ENCODE results near the gene REG3G. TPM values are rescaled to one million over a fixed set of nuclear protein-coding genes. Genes with fewer than 3 reads are reported as not detected.

The REG3G gene
- total RNA-seq, 1 donor from 2014 or later: not detected

GRCh38 chr2:78980871-78981270 is 44.6 kb upstream of the REG3G start:
- no peaks in the 10 kb centered on the region for H3K36me3 Mint-ChIP-seq (ENCODE audit: unreplicated experiment)
- no peak overlapping the region for H3K4me3 Mint-ChIP-seq (ENCODE audit: unreplicated experiment)
- no peaks in the 10 kb centered on the region for H3K4me1 Mint-ChIP-seq (ENCODE audit: unreplicated experiment)
- DNase-seq (ENCODE audit: extremely low spot score, unreplicated experiment): no peak
- no peaks in the 10 kb centered on the region for H3K27me3 Mint-ChIP-seq (ENCODE audit: unreplicated experiment)
- TF ChIP-seq CTCF (IDR thresholded peaks at IDR 0.05): no peak
- H3K27ac Mint-ChIP-seq (ENCODE audit: unreplicated experiment): no peak overlapping the region
- no peaks in the 10 kb centered on the region for H3K9me3 Mint-ChIP-seq (ENCODE audit: unreplicated experiment)

- H3K4me3 Mint-ChIP-seq (ENCODE audit: unreplicated experiment): no peak overlapping the region
- no peak overlapping the region for H3K27ac Mint-ChIP-seq (ENCODE audit: unreplicated experiment)
- H3K4me1 Mint-ChIP-seq (ENCODE audit: unreplicated experiment): no peaks in the 10 kb centered on the region
- TF ChIP-seq CTCF (IDR thresholded peaks at IDR 0.05): no peak
- DNase-seq (ENCODE audit: extremely low spot score, unreplicated experiment): no peak
- H3K27me3 Mint-ChIP-seq (ENCODE audit: unreplicated experiment): no peaks in the 10 kb centered on the region
- no peaks in the 10 kb centered on the region for H3K36me3 Mint-ChIP-seq (ENCODE audit: unreplicated experiment)
- no peaks in the 10 kb centered on the region for H3K9me3 Mint-ChIP-seq (ENCODE audit: unreplicated experiment)
These were observed 42.7 kb upstream of the REG3G start for GRCh38 chr2:78982638-78983330.

DNA sequence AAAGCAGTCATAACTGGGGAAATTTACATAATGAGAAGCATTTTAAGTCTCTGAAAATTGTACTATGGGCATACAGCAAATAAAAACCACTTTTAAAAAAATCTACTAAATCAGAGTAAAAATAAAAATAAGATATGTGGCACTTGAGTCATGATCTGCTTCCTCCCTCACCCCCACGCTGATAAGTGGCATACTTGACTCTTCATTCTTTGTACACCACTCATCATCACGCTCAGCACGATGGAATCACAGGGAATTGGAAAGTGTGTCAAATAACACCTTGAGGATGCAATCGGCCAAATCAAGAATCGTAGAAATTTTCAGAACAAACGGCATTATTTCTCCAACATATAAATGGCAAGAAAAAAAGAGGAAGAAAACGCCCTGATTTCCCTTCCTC is 41.1 kb upstream of the REG3G start:
- Mint-ChIP-seq H3K36me3 (ENCODE audit: unreplicated experiment) (no peaks in the 10 kb centered on the region), H3K4me3 (ENCODE audit: unreplicated experiment) (no peak overlapping the region), H3K4me1 (ENCODE audit: unreplicated experiment) (no peaks in the 10 kb centered on the region), H3K9me3 (ENCODE audit: unreplicated experiment) (no peaks in the 10 kb centered on the region), H3K27ac (ENCODE audit: unreplicated experiment) (no peak overlapping the region), H3K27me3 (ENCODE audit: unreplicated experiment) (no peaks in the 10 kb centered on the region)
- no peak for DNase-seq (ENCODE audit: extremely low spot score, unreplicated experiment)
- no peak for TF ChIP-seq CTCF (IDR thresholded peaks at IDR 0.05)

DNA sequence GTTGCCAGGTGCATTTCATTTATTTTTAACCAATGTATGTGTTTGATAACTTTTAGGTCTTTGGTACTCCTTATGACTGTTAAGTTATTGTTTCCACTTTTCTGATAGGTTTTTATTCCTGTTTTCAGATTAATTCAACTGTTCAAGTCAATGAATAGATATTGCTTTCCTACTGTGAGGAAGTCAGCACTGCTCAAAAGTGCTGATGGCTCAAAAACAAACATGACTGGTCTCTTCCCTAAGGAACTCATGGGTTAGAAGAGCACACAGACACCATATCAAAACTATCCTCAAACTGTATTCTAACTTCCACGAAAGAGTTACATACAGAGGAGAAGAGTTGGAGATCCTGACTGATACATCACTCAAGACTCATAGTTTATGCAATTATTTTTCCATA is 39.9 kb upstream of the REG3G start:
- H3K27ac Mint-ChIP-seq (ENCODE audit: unreplicated experiment): no peak overlapping the region
- H3K4me3 Mint-ChIP-seq (ENCODE audit: unreplicated experiment): no peak overlapping the region
- H3K27me3 Mint-ChIP-seq (ENCODE audit: unreplicated experiment): no peaks in the 10 kb centered on the region
- H3K4me1 Mint-ChIP-seq (ENCODE audit: unreplicated experiment): no peaks in the 10 kb centered on the region
- TF ChIP-seq CTCF (IDR thresholded peaks at IDR 0.05): no peak
- H3K36me3 Mint-ChIP-seq (ENCODE audit: unreplicated experiment): no peaks in the 10 kb centered on the region
- no peaks in the 10 kb centered on the region for H3K9me3 Mint-ChIP-seq (ENCODE audit: unreplicated experiment)
- DNase-seq (ENCODE audit: extremely low spot score, unreplicated experiment): no peak

- Mint-ChIP-seq H3K36me3 (ENCODE audit: unreplicated experiment) (no peaks in the 10 kb centered on the region), H3K27me3 (ENCODE audit: unreplicated experiment) (peaks cover 20% of the 10 kb centered on the region), H3K4me1 (ENCODE audit: unreplicated experiment) (no peaks in the 10 kb centered on the region), H3K27ac (ENCODE audit: unreplicated experiment) (no peak overlapping the region), H3K4me3 (ENCODE audit: unreplicated experiment) (no peak overlapping the region), H3K9me3 (ENCODE audit: unreplicated experiment) (no peaks in the 10 kb centered on the region)
- DNase-seq (ENCODE audit: extremely low spot score, unreplicated experiment): no peak
- no peak for TF ChIP-seq CTCF (IDR thresholded peaks at IDR 0.05)
These were observed 36.5 kb upstream of the REG3G start for GRCh38 chr2:78989051-78989450.

Data from osteocyte (in vitro differentiated cells).